Lower leg skin (tissue), 3 donors: ENCODE data around the gene TMEM151B.
A peak's percentile ranks its signal among the peaks of the same experiment; 100 is the strongest.

Source experiments
- CTCF ChIP-seq, 3 donors: fragments of 450-650 bp; IDR thresholded peaks; one replicate each; pipeline ENCODE4 v1.5.1; 2016; ENCODE audit warnings: antibody characterized with exemption in 3 of 3, mild to moderate bottlenecking in 3 of 3, moderate library complexity in 2 of 3
- POLR2A ChIP-seq, 2 donors: fragments of 450-650 bp; IDR thresholded peaks; one replicate each; pipeline ENCODE4 v1.6.1; 2016 to 2017; ENCODE audit warnings: antibody characterized with exemption in 2 of 2, mild to moderate bottlenecking in 1 of 2, moderate library complexity in 1 of 2

- TF ChIP-seq CTCF (IDR thresholded peaks at IDR 0.05) (peak in 2 of 3 donors; percentile 51 to 76), POLR2A (IDR thresholded peaks at IDR 0.05) (no peak)
Observed at GRCh38 chr6:44237813-44238433, 32.3 kb upstream of the TMEM151B start.
